OCI-LY7 (cell line): ENCODE results near the gene CNKSR3.

Experiments used
- CTCF ChIP-seq: fragments of 200-600 bp; sonication (generic); conservative IDR thresholded peaks from 2 replicates; pipeline ENCODE4 v1.5.1; 2014; ENCODE audit warnings: mild to moderate bottlenecking, antibody characterized with exemption, low read length, moderate library complexity, mixed read lengths
- EZH2phosphoT487 ChIP-seq: fragments of 200-600 bp; sonication (generic); IDR thresholded peaks from 2 replicates; pipeline ENCODE4 v1.6.1; 2018; ENCODE audit warnings: low read depth, borderline replicate concordance, mild to moderate bottlenecking, mixed run types, antibody characterized with exemption, low read length, moderate library complexity, mixed read lengths

GRCh38 chr6:154514481-154514880 lies 4.0 kb upstream of the CNKSR3 start:
- TF ChIP-seq CTCF (no peak), EZH2phosphoT487 (no peak)
